Type B pancreatic cell (in vitro differentiated cells): ENCODE measurements around the gene DIPK2A. TPM values are rescaled to one million over a fixed set of nuclear protein-coding genes. Genes with fewer than 3 reads are reported as not detected.

ENCODE experiments used
- DNase-seq: peaks from one replicate; pipeline ENCODE4 v3.0.0; 2021; ENCODE audit warnings: mixed read lengths; ENCODE audit not compliant: unreplicated experiment; ENCODE audit errors: extremely low spot score
- H3K27ac Mint-ChIP-seq: 2 replicates; pipeline ENCODE4 v1.8.0; 2021; ENCODE audit warnings: mild to moderate bottlenecking, mixed read lengths
- H3K27me3 Mint-ChIP-seq: 2 replicates; pipeline ENCODE4 v1.8.0; 2021; ENCODE audit warnings: mixed read lengths
- H3K36me3 Mint-ChIP-seq: 2 replicates; pipeline ENCODE4 v1.8.0; 2021; ENCODE audit warnings: mixed read lengths
- H3K4me1 Mint-ChIP-seq: one replicate; pipeline ENCODE4 v1.8.0; 2021; ENCODE audit warnings: mixed read lengths; ENCODE audit not compliant: unreplicated experiment
- H3K4me3 Mint-ChIP-seq: 2 replicates; pipeline ENCODE4 v1.8.0; 2021; ENCODE audit warnings: mild to moderate bottlenecking, mixed read lengths
- H3K9me3 Mint-ChIP-seq: 2 replicates; pipeline ENCODE4 v1.8.0; 2021; ENCODE audit warnings: mixed read lengths
- CTCF ChIP-seq: fragments of 200-600 bp; sonication (generic); conservative IDR thresholded peaks from 2 replicates; pipeline ENCODE4 v1.5.0; 2021; ENCODE audit warnings: antibody characterized with exemption, mild to moderate bottlenecking
- total RNA-seq: library from RNA; stranded (reverse); gene quantifications from 2 replicates; pipeline ENCODE4 v1.2.1, GENCODE V29; 2021; ENCODE audit warnings: low replicate concordance

Gene DIPK2A
- total RNA-seq, 1 donor from 2014 or later, result 32.1 TPM

GRCh38 chr3:144015133-144015532, 43.5 kb downstream of the DIPK2A start:
- H3K4me3 Mint-ChIP-seq, result no peak overlapping the region
- H3K36me3 Mint-ChIP-seq, result no peaks in the 10 kb centered on the region
- no peaks in the 10 kb centered on the region for H3K4me1 Mint-ChIP-seq
- H3K27ac Mint-ChIP-seq, result no peak overlapping the region
- H3K27me3 Mint-ChIP-seq, result no peaks in the 10 kb centered on the region
- H3K9me3 Mint-ChIP-seq, result peaks cover 7% of the 10 kb centered on the region
- TF ChIP-seq CTCF, result no peak
- no peak for DNase-seq

DNA sequence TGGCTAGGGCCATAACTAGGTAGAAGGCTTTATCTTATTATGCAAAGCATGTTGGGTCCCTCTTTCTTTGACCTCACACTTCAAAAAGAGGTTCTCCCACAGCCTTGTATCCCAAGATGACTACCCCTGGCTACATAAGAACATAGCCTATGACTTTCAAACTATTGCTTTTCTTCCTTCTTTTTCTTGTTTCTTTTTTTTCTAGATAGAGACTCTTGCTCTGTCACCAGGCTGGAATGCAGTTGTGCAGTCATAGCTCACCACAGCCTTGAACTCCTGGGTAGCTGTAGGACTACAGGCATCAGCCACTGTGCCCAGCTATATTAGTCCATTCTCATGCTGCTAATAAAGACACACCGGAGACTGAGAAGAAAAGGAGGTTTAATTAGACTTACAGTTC, 47.2 kb downstream of the DIPK2A start:
- no peak for DNase-seq
- Mint-ChIP-seq H3K9me3 (peaks cover 7% of the 10 kb centered on the region), H3K27ac (no peak overlapping the region), H3K4me3 (no peak overlapping the region), H3K36me3 (no peaks in the 10 kb centered on the region), H3K4me1 (no peaks in the 10 kb centered on the region), H3K27me3 (no peaks in the 10 kb centered on the region)
- no peak for TF ChIP-seq CTCF

Other genes starting within 250 kb of the DIPK2A start
- gene SLC9A9, start 123.4 kb upstream of the DIPK2A start, total RNA-seq, result 0.50 and 2.7 TPM in 2 replicates